ENCODE data around the gene TXNDC11.

The TXNDC11 gene

GRCh38 chr16:11762431-11762830, 19.8 kb upstream of the TXNDC11 start:
- Histone ChIP-seq H3K4me3 (replicated peaks; ENCODE audit: insufficient read depth, low read length) (no peak overlapping the region), H3K27ac (replicated peaks) (no peak overlapping the region), H3K27me3 (ENCODE audit: insufficient read depth, poor library complexity, severe bottlenecking) (no peaks in the 10 kb centered on the region)
- TF ChIP-seq SPI1 (IDR thresholded peaks at IDR 0.05; ENCODE audit: borderline replicate concordance, low read depth) (no peak), REST (IDR thresholded peaks at IDR 0.05; ENCODE audit: insufficient replicate concordance, low read depth) (no peak), GABPA (IDR thresholded peaks at IDR 0.05; ENCODE audit: low read depth) (no peak), CTCF (IDR thresholded peaks at IDR 0.05; ENCODE audit: insufficient read depth, low read length) (no peak), POLR2AphosphoS5 (IDR thresholded peaks at IDR 0.05; ENCODE audit: low read depth) (no peak)
- no peak for DNase-seq (ENCODE audit: low read depth in 1 of 2, low spot score in 1 of 2)

DNA sequence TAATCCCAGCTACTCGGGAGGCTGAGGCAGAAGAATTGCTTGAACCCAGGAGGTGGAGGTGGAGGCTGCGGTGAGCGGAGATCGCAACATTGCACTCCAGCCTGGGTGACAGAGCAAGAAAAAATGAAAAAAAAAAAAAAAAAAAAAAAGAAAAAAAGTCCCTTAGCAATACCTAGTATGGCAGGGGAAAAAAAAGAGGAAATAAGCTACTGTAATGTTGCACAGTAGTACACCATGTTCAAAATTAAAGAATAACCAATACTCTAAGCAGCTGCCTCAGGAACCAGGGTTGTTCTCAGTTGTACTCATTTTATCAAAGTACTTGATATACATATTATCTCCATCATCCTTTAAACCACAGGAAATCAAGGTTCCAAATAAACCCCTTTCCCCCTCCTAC, 17.3 kb upstream of the TXNDC11 start:
- Histone ChIP-seq H3K4me3 (replicated peaks; ENCODE audit: insufficient read depth, low read length) (no peak overlapping the region), H3K27me3 (ENCODE audit: insufficient read depth, poor library complexity, severe bottlenecking) (no peaks in the 10 kb centered on the region), H3K27ac (replicated peaks) (no peak overlapping the region)
- DNase-seq (ENCODE audit: low read depth in 1 of 2, low spot score in 1 of 2): no peak
- TF ChIP-seq POLR2AphosphoS5 (IDR thresholded peaks at IDR 0.05; ENCODE audit: low read depth) (no peak), CTCF (IDR thresholded peaks at IDR 0.05; ENCODE audit: insufficient read depth, low read length) (no peak), SPI1 (IDR thresholded peaks at IDR 0.05; ENCODE audit: borderline replicate concordance, low read depth) (no peak), REST (IDR thresholded peaks at IDR 0.05; ENCODE audit: insufficient replicate concordance, low read depth) (no peak), GABPA (IDR thresholded peaks at IDR 0.05; ENCODE audit: low read depth) (no peak)

DNA sequence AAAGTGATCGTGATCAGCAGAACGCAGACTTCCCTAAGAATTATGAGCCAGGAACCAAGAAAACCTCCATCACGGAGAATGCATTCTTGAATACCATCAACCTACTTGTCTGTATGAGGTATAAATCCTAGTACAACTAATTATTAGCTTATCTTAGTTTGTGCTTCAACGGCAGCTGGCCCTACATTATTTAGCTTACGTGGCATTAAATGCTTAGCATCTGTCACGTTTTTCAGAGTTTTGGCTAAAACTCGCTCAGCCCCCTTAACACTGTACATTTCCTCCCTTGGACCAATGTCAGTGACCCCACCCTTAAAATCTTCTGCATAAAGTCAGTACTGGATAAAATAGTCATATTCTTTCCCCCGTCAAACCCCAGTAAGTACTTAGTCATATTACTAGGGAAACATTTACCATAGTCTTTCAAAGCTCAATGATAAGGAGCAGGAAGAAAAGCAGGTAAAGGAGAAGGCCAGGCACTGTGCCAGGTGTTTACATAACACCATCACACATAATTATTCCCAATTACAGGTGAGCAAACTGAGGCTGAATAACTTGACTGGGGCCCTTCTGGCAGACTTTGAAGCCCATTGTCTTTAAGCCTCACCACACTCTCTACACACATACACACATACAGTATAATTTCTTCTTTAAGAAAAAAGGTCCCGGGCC, 16.6 kb upstream of the TXNDC11 start:
- no peak for DNase-seq (ENCODE audit: low read depth in 1 of 2, low spot score in 1 of 2)
- no peak overlapping the region for H3K27ac ChIP-seq (replicated peaks)
- H3K4me3 ChIP-seq (replicated peaks; ENCODE audit: insufficient read depth, low read length): no peak overlapping the region
- TF ChIP-seq CTCF (IDR thresholded peaks at IDR 0.05; ENCODE audit: insufficient read depth, low read length) (no peak), POLR2AphosphoS5 (IDR thresholded peaks at IDR 0.05; ENCODE audit: low read depth) (no peak), REST (IDR thresholded peaks at IDR 0.05; ENCODE audit: insufficient replicate concordance, low read depth) (no peak), GABPA (IDR thresholded peaks at IDR 0.05; ENCODE audit: low read depth) (no peak), SPI1 (IDR thresholded peaks at IDR 0.05; ENCODE audit: borderline replicate concordance, low read depth) (no peak)
- H3K27me3 ChIP-seq (ENCODE audit: insufficient read depth, poor library complexity, severe bottlenecking): no peaks in the 10 kb centered on the region

Measured in HL-60 (cell line).